ENCODE data around the gene LAMC2. TPM values are rescaled to one million over a fixed set of nuclear protein-coding genes. Genes with fewer than 3 reads are reported as not detected.

LAMC2 gene
- total and polyA plus RNA-seq, 2 of the 8 experiments (the other 6 are each of a cell fraction or from before 2014, with no cell fraction given): 4.6 to 12.9 TPM

GRCh38 chr1:183165456-183165855 is 20.6 kb upstream of the LAMC2 start (continued):
- TF ChIP-seq SAP30 (IDR thresholded peaks at IDR 0.05; ENCODE audit: insufficient read depth, insufficient replicate concordance, low read length): no peak
- TF ChIP-seq SP2 (IDR thresholded peaks at IDR 0.05; ENCODE audit: low read length): no peak
- no peak for TF ChIP-seq RBBP5 (IDR thresholded peaks at IDR 0.05; ENCODE audit: borderline replicate concordance, low read depth, low read length)
- no peak for TF ChIP-seq FOSL1 (IDR thresholded peaks at IDR 0.05; ENCODE audit: insufficient read depth, low read depth, low read length)
- TF ChIP-seq CHD2 (IDR thresholded peaks at IDR 0.05; ENCODE audit: low read length): no peak
- no peak for TF ChIP-seq BCL11A (IDR thresholded peaks at IDR 0.05; ENCODE audit: low read depth in 2 of 2, low read length in 2 of 2)
